PFSK-1 (cell line): ENCODE measurements around the gene CD72.

ENCODE experiments used
- POLR2AphosphoS5 ChIP-seq: IDR thresholded peaks from 2 replicates; pipeline ENCODE4 v1.6.1; 2012; ENCODE audit warnings: low read depth, mild to moderate bottlenecking, control low read depth, low read length, moderate library complexity
- REST ChIP-seq, 2 experiments: IDR thresholded peaks; 2 replicates each; pipeline versions ENCODE4 v1.6.1 to v1.8.0; 2011 to 2012; ENCODE audit warnings: low read depth in 2 of 2, low read length in 2 of 2, control low read depth in 1 of 2, inconsistent platforms in 1 of 2, mild to moderate bottlenecking in 1 of 2, moderate library complexity in 1 of 2; ENCODE audit not compliant: insufficient read depth in 1 of 2
- SIN3A ChIP-seq: IDR thresholded peaks from 2 replicates; pipeline ENCODE4 v1.6.1; 2012; ENCODE audit warnings: mild to moderate bottlenecking, low read length, moderate library complexity, borderline replicate concordance; ENCODE audit not compliant: insufficient read depth
- TAF1 ChIP-seq: IDR thresholded peaks from 2 replicates; pipeline ENCODE4 v1.6.1; 2012; ENCODE audit warnings: low read length, control low read depth, borderline replicate concordance; ENCODE audit not compliant: insufficient read depth

GRCh38 chr9:35618854-35619799 is 914 bp upstream of the CD72 start:
- TF ChIP-seq TAF1, result no peak
- TF ChIP-seq POLR2AphosphoS5, result no peak
- no peak for TF ChIP-seq REST (IDR thresholded peaks at IDR 0.05; ENCODE audit: insufficient read depth in 1 of 2, low read depth in 2 of 2, low read length in 2 of 2)
- no peak for TF ChIP-seq SIN3A
